ENCODE data around the gene PCSK5.
"Not testable (repeated sequence)": the region's sequence is repeated elsewhere in the genome, so short reads cannot be mapped to it uniquely, and the experiment has no call there.

The PCSK5 gene

GRCh38 chr9:76007935-76008334 is 117.5 kb downstream of the PCSK5 start:
- DNase-seq (ENCODE audit: low read depth): no peak

- no peak for DNase-seq (ENCODE audit: low read depth)
Observed at GRCh38 chr9:76013809-76014208, 123.3 kb downstream of the PCSK5 start.

DNA sequence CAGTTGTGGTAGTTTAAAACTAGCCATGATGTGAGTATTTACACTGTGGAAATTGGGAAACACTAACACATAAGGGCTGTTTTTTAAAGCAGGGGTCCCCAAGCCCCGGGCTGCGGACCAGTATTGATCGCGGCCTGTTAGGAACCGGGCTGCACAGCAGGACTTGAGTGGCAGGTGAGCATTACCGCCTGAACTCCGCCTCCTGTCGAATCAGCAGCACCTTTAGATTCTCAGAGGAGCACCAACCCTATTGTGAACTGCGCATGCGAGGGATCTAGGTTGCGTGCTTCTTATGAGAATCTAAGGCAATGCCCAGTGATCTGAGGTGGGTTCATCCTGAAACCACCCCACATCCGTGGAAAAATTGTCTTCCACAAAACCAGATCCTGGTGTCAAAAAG is 127.8 kb downstream of the PCSK5 start:
- DNase-seq (ENCODE audit: low read depth): no peak

- DNase-seq (ENCODE audit: low read depth): no peak
Observed at GRCh38 chr9:76018761-76019160, 128.3 kb downstream of the PCSK5 start.

DNA sequence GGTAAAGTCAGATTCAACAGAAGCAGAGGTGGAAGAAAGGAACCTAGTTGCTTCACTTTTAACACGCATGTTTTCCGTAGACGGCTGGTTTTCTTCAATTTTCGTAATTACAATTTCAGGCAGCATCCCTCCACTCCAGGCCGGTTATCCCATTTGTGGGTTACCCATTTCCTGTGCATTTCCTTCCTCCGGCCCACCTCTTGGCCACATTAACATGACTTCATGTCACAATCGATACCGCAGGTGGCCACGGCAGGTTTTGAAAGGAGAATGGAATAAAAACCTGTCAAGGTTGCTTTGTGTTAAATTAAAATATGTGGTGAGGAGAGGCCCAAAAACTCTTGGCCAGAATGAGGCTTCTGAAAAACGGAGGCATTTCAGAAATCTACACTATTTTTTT is 130.2 kb downstream of the PCSK5 start:
- DNase-seq (ENCODE audit: low read depth): no peak

DNA sequence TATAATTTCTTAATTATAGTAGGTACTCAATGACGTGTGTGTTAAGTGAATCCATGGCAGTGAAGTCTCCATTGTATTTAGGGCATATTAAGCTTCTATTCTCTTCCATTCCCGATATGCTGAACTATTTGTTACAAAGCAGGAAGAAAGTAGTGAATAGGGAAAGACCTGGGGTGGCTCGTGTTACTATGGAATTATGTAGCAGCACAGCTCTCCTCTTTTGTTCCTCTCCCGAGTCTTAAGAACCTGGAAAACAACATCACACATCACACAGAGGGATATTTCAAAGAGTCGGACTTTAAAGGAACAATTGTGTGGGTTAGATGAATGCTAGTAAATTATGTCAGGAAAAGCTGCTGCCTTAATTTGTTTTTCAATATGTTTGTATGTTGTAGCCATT is 131.8 kb downstream of the PCSK5 start:
- no peak for DNase-seq (ENCODE audit: low read depth)

- no peak for DNase-seq (ENCODE audit: low read depth)
Observed at GRCh38 chr9:76023715-76024195, 133.3 kb downstream of the PCSK5 start.

DNA sequence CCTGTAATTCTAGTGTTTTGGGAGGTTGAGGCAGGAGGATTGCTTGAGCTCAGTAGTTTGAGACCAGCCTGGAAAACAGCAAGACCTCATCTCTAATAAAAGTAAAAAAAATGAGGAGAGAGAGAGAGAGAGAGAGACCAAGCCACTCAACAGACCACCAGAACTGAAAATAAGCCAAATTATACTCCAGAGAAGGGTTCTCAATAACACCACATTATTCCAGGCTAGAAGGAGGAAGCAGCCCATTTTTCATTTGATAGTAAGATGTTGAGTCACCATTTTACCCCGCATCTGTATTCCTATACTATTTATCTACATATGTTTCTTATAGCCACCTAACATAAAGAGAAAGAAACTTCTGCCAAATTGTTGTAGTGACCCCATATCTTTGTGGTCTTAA is 134.8 kb downstream of the PCSK5 start:
- DNase-seq (ENCODE audit: low read depth): no peak

GRCh38 chr9:76026796-76027195 is 136.3 kb downstream of the PCSK5 start:
- no peak for DNase-seq (ENCODE audit: low read depth)

DNA sequence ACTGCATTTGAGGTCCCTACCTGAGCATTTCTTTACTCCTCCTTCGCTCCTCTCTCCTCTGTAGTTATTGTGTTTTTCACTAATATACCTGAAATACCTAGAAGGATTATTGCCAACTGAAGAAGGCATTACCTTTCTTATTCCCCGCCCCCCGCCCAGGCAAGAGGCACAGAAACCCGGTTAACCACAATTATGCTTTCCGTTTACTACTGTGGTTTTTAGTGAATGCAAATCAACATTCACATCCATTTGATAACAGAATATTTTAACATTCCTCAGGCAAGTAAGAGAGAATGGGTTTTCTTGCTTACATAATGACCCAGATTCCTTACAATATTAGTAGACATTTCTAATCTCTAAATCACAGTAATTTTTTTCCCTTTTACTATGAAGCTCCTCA is 136.9 kb downstream of the PCSK5 start:
- DNase-seq (ENCODE audit: low read depth): peak; percentile 8

- no peak for DNase-seq (ENCODE audit: low read depth)
Observed at GRCh38 chr9:76027861-76028260, 137.4 kb downstream of the PCSK5 start.

- DNase-seq (ENCODE audit: low read depth): no peak
Observed at GRCh38 chr9:76032038-76032796, 141.7 kb downstream of the PCSK5 start.

GRCh38 chr9:76032797-76033373 is 142.4 kb downstream of the PCSK5 start:
- DNase-seq (ENCODE audit: low read depth): no peak

- DNase-seq (ENCODE audit: low read depth): no peak
Observed at GRCh38 chr9:76034049-76034448, 143.6 kb downstream of the PCSK5 start.

- no peak for DNase-seq (ENCODE audit: low read depth)
Observed at GRCh38 chr9:76036762-76037161, 146.3 kb downstream of the PCSK5 start.

DNA sequence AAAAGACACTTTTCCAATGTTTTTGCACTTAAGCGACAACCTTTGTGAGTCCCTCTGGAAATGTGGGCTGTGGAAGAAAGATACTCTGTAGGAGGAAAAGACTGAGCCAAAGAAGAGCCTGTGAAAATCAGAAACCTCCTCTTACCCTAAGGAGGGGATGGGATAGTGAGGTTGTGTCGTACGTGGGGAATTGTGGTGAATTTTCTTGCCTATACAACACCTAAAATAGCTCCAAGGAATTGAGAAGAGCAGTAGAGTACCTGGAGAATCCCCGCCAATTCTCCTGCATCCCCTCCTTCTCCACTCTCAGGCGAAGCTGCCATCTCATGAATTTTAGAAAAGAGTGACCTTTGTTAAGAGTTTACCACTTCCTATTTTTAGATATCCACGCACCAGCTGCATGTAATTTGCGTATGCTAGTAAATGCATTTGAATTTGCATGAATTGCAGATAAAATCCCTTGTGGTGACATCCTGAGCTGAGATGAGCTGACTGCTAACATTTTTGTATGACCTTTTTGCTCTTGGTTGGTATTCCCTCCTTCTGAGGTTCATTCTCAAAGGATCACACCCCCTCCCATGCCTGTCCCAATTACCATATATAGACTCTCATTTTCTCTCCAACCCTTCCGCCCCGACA is 147.2 kb downstream of the PCSK5 start:
- no peak for DNase-seq (ENCODE audit: low read depth)

GRCh38 chr9:76038431-76038830 is 148.0 kb downstream of the PCSK5 start:
- DNase-seq (ENCODE audit: low read depth): no peak

- DNase-seq (ENCODE audit: low read depth): peak; percentile 57
Observed at GRCh38 chr9:76044266-76044819, 153.9 kb downstream of the PCSK5 start.

DNA sequence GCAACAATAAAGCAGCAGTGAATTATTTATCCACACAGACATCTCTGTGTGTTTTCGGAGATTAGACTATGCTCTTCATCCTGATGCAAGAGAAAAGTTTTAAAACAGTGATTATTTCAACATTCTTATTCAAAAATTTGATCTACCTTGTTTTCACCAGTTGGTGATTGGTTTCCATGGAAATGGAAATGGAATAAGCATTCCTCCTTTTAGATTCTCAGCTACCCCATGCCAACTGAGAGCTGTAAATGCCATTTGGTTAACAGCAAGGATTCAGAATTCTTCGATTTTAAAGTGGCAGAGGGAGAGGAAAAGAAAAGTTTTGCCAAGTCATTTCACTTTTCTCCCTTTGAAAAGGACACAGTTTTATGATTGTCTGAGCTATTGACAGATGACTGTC is 154.7 kb downstream of the PCSK5 start:
- DNase-seq (ENCODE audit: low read depth): peak; percentile 12

- no peak for DNase-seq (ENCODE audit: low read depth)
Observed at GRCh38 chr9:76049341-76049740, 158.9 kb downstream of the PCSK5 start.

DNA sequence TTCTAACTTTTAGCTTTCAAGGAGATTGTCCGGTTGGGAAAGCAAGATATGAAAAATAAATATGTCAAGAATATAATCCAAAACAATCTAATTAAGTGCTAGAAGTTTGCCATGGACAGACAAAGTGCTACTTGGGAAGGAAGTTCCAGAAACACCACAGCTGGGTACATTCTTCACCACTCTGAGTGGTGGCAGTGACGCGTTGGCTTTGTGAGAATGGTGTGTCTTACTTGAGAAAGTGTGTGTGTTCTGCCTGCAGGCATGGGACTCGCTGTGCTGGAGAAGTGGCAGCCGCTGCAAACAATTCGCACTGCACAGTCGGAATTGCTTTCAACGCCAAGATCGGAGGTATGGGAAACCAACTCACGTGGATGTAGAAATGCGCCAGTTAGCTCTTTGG is 177.2 kb downstream of the PCSK5 start:
- DNase-seq (ENCODE audit: low read depth): no peak

GRCh38 chr9:76077537-76077936 is 187.1 kb downstream of the PCSK5 start:
- no peak for DNase-seq (ENCODE audit: low read depth)

DNA sequence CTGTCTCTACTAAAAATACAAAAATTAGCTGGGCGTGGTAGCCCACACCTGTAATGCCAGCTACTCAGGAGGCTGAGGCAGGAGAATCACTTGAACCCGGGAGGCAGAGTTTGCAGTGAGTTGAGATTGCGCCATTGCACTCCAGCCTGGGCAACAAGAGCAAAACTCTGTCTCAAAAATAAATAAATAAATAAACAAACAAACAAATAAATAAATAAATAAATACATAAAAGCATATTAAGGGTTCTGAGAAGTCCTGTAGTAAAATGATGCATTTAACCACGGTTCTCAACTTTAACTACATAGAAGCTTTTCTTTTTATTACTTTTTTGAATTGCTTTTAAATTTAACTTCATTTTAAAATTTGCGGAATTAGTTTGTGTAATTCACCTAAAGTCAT is 190.8 kb downstream of the PCSK5 start:
- DNase-seq (ENCODE audit: low read depth): not testable (repeated sequence)

Data from EH (cell line).